GM23338 (cell line): Measurements from ENCODE around the gene MAPK9. TPM values are rescaled to one million over a fixed set of nuclear protein-coding genes. Genes with fewer than 3 reads are reported as not detected.

ENCODE experiments used
- ATAC-seq: fragments of 200-7000 bp; cut with Tn5 transposase; 3 replicates; pipeline ENCODE4 v1.9.1; 2020
- DNase-seq: peaks from one replicate; pipeline ENCODE4 v3.0.0-alpha.2; 2015; ENCODE audit warnings: low spot score
- H2AFZ ChIP-seq: fragments of 200-600 bp; sonication (generic); 2 replicates; pipeline ENCODE4 v1.8.0; 2016; ENCODE audit warnings: antibody characterized with exemption, mild to moderate bottlenecking, moderate library complexity
- H3F3A ChIP-seq: fragments of 200-600 bp; sonication (generic); replicated peaks from 2 replicates; pipeline ENCODE4 v1.8.0; 2017; ENCODE audit warnings: antibody characterized with exemption, mixed run types, low read depth
- H3K27ac ChIP-seq: fragments of 200-600 bp; sonication (generic); 2 replicates; pipeline ENCODE4 v1.6.1; 2016; ENCODE audit warnings: low read depth
- H3K27me3 ChIP-seq: fragments of 200-600 bp; sonication (generic); 2 replicates; pipeline ENCODE4 v1.8.0; 2016; ENCODE audit warnings: mild to moderate bottlenecking, mixed run types, moderate library complexity; ENCODE audit not compliant: insufficient read depth
- H3K36me3 ChIP-seq: fragments of 200-600 bp; sonication (generic); 2 replicates; pipeline ENCODE4 v1.8.0; 2016; ENCODE audit warnings: mild to moderate bottlenecking; ENCODE audit not compliant: insufficient read depth
- H3K4me1 ChIP-seq: fragments of 200-600 bp; sonication (generic); 2 replicates; pipeline ENCODE4 v1.8.0; 2016; ENCODE audit warnings: mild to moderate bottlenecking, moderate library complexity; ENCODE audit not compliant: insufficient read depth
- H3K4me2 ChIP-seq: fragments of 200-600 bp; sonication (generic); 2 replicates; pipeline ENCODE4 v1.7.1; 2017; ENCODE audit warnings: mixed run types
- H3K4me3 ChIP-seq: fragments of 200-600 bp; sonication (generic); 2 replicates; pipeline ENCODE4 v1.6.1; 2016; ENCODE audit warnings: mixed run types
- H3K79me2 ChIP-seq: fragments of 200-600 bp; sonication (generic); replicated peaks from 2 replicates; pipeline ENCODE4 v1.8.0; 2017; ENCODE audit warnings: mild to moderate bottlenecking; ENCODE audit not compliant: insufficient read depth
- H3K9me2 ChIP-seq: fragments of 200-600 bp; sonication (generic); 2 replicates; pipeline ENCODE4 v1.8.0; 2017; ENCODE audit not compliant: insufficient read depth
- H4K20me1 ChIP-seq: fragments of 200-600 bp; sonication (generic); replicated peaks from 2 replicates; pipeline ENCODE4 v1.8.0; 2017; ENCODE audit warnings: mild to moderate bottlenecking; ENCODE audit not compliant: insufficient read depth
- H3K27ac Mint-ChIP-seq: 2 replicates; pipeline ENCODE4 v1.8.0; 2020; ENCODE audit warnings: inconsistent platforms, mild to moderate bottlenecking, moderate library complexity, mixed read lengths
- H3K27me3 Mint-ChIP-seq: 3 replicates; pipeline ENCODE4 v1.8.0; 2022; ENCODE audit warnings: low read depth, mild to moderate bottlenecking, moderate library complexity, mixed read lengths, inconsistent platforms; ENCODE audit not compliant: insufficient read depth, poor library complexity
- H3K36me3 Mint-ChIP-seq: 3 replicates; pipeline ENCODE4 v1.8.0; 2021; ENCODE audit warnings: low read depth, mild to moderate bottlenecking, inconsistent platforms, moderate library complexity, mixed read lengths
- H3K4me1 Mint-ChIP-seq: 3 replicates; pipeline ENCODE4 v1.8.0; 2020; ENCODE audit warnings: mild to moderate bottlenecking, inconsistent platforms, mixed read lengths
- H3K4me3 Mint-ChIP-seq: 3 replicates; pipeline ENCODE4 v1.8.0; 2021; ENCODE audit warnings: moderate library complexity, mild to moderate bottlenecking, inconsistent platforms, mixed read lengths
- H3K9me3 Mint-ChIP-seq: 3 replicates; pipeline ENCODE4 v1.8.0; 2020; ENCODE audit warnings: moderate library complexity, mild to moderate bottlenecking, inconsistent platforms, mixed read lengths
- CREB1 ChIP-seq: fragments of 250-450 bp; sonication (Bioruptor Pico); IDR thresholded peaks from 2 replicates; pipeline ENCODE4 v1.5.0; 2020; ENCODE audit warnings: low read depth, mild to moderate bottlenecking, moderate library complexity
- CTCF ChIP-seq, 2 experiments: fragments of 200-600 bp in 1 of 2; sonication (generic) in 1 of 2; conservative IDR thresholded peaks; 2 replicates each; pipeline versions ENCODE4 v1.5.1 to v1.6.1; 2016 to 2017; ENCODE audit warnings: antibody characterized with exemption in 2 of 2, low read depth in 2 of 2, mild to moderate bottlenecking in 2 of 2, moderate library complexity in 1 of 2
- ETS1 ChIP-seq: IDR thresholded peaks from 2 replicates; pipeline ENCODE4 v1.6.1; 2016; ENCODE audit warnings: antibody characterized with exemption
- EZH2 ChIP-seq: fragments of 200-600 bp; sonication (generic); IDR thresholded peaks from one replicate; pipeline ENCODE4 v1.8.0; 2017; ENCODE audit warnings: antibody characterized with exemption, mild to moderate bottlenecking, low read depth; ENCODE audit not compliant: unreplicated experiment
- EZH2phosphoT487 ChIP-seq: fragments of 200-600 bp; sonication (generic); IDR thresholded peaks from one replicate; pipeline ENCODE4 v1.8.1; 2018; ENCODE audit warnings: antibody characterized with exemption; ENCODE audit not compliant: unreplicated experiment
- JUNB ChIP-seq: IDR thresholded peaks from one replicate; pipeline ENCODE4 v1.6.1; 2016; ENCODE audit warnings: antibody characterized with exemption; ENCODE audit not compliant: unreplicated experiment
- NANOG ChIP-seq: IDR thresholded peaks from 2 replicates; pipeline ENCODE4 v1.6.1; 2016; ENCODE audit warnings: antibody characterized with exemption, borderline replicate concordance
- POLR2AphosphoS5 ChIP-seq: IDR thresholded peaks from 2 replicates; pipeline ENCODE4 v1.6.1; 2016; ENCODE audit warnings: antibody characterized with exemption, low read depth
- REST ChIP-seq: IDR thresholded peaks from one replicate; pipeline ENCODE4 v1.6.1; 2018; ENCODE audit warnings: antibody characterized with exemption; ENCODE audit not compliant: unreplicated experiment
- ZNF114 ChIP-seq: fragments of 250-450 bp; sonication (Bioruptor Pico); IDR thresholded peaks from 2 replicates; pipeline ENCODE4 v1.5.0; 2020; ENCODE audit warnings: mild to moderate bottlenecking, moderate library complexity
- polyA plus RNA-seq: library from polyadenylated mRNA; unstranded; fragments of >200 nt; fragmentation: Nextera tagmentation; extraction: Ambion mirVana; gene quantifications from 2 replicates; pipeline ENCODE4 v1.2.1, GENCODE V29; 2016
- total RNA-seq: library from RNA; depleted of rRNA; stranded (reverse); fragments of >200 nt; shearing (Covaris generic); gene quantifications from 2 replicates; pipeline ENCODE4 v1.2.3, GENCODE V29; 2014

Gene MAPK9
- total and polyA plus RNA-seq, 2 experiments from 2014 or later = 16.8 to 37.0 TPM

GRCh38 chr5:180213256-180213600 lies 78.7 kb downstream of the MAPK9 start:
- H3K4me1 ChIP-seq = no peaks in the 10 kb centered on the region
- Mint-ChIP-seq H3K9me3 (peaks cover 9% of the 10 kb centered on the region), H3K36me3 (peaks cover 3% of the 10 kb centered on the region; the same call in 1 of the 3 replicates), H3K4me3 (no peak overlapping the region), H3K4me1 (peaks cover 3% of the 10 kb centered on the region; the same call in 2 of the 3 replicates), H3K27me3 (peaks cover 19% of the 10 kb centered on the region), H3K27ac (no peak overlapping the region)
- H3K36me3 ChIP-seq = no peaks in the 10 kb centered on the region
- no peak overlapping the region for H3K4me2 ChIP-seq
- no peak for TF ChIP-seq ETS1
- no peak for TF ChIP-seq REST
- no peak for TF ChIP-seq POLR2AphosphoS5
- TF ChIP-seq CTCF (conservative IDR thresholded peaks at IDR 0.05; ENCODE audit: low read depth in 2 of 2) = no peak
- no peak for TF ChIP-seq JUNB
- no peak for TF ChIP-seq EZH2
- no peak for TF ChIP-seq CREB1 (CRISPR knock-in tag)
- TF ChIP-seq NANOG = no peak
- TF ChIP-seq ZNF114 (CRISPR knock-in tag) = no peak
- no peak for TF ChIP-seq EZH2phosphoT487
- 0 out of 2 replicates have a peak, but pooled peaks cover 7% of the 10 kb centered on the region for H3F3A ChIP-seq
- DNase-seq (no peak), ATAC-seq (no peak)
- H3K27ac ChIP-seq = no peak overlapping the region
- no peak overlapping the region for H2AFZ ChIP-seq
- no peaks in the 10 kb centered on the region for H3K79me2 ChIP-seq
- no peak overlapping the region for H3K4me3 ChIP-seq
- no peaks in the 10 kb centered on the region for H4K20me1 ChIP-seq
- no peaks in the 10 kb centered on the region for H3K9me2 ChIP-seq
- H3K27me3 ChIP-seq = peaks cover 17% of the 10 kb centered on the region
